B cell (primary cell): ENCODE data around the gene TNFAIP8L3. TPM values are rescaled to one million over a fixed set of nuclear protein-coding genes. Genes with fewer than 3 reads are reported as not detected.
A peak's percentile ranks its signal among the peaks of the same experiment; 100 is the strongest.

Source experiments
- ATAC-seq: fragments of 200-7000 bp; cut with Tn5 transposase; one replicate; pipeline ENCODE4 v1.10.0; 2021; ENCODE audit warnings: low read depth, mild to moderate bottlenecking, moderate number of reproducible peaks, moderate library complexity
- CTCF ChIA-PET: fragments of 350-600 bp; sonication (Branson Sonifier 250); formaldehyde crosslinking; loops from one replicate; lab custom pipeline; 2021; ENCODE audit warnings: antibody characterized with exemption, inconsistent platforms; lab: Charles Lee
- POLR2A ChIA-PET: fragments of 350-600 bp; sonication (Branson Sonifier 250); formaldehyde crosslinking; loops from one replicate; lab custom pipeline; 2021; ENCODE audit warnings: antibody characterized with exemption; lab: Charles Lee
- DNase-seq: peaks from one replicate; pipeline ENCODE4 v3.0.0; 2013
- H2AFZ ChIP-seq: 2 replicates; pipeline ENCODE4 v1.6.1; 2012; ENCODE audit warnings: mild to moderate bottlenecking, low read depth, low read length; ENCODE audit not compliant: insufficient read depth, poor library complexity, severe bottlenecking
- H3K27ac ChIP-seq, 2 donors: 1 replicate in 1 of 2; 2 replicates in 1 of 2; pipeline ENCODE4 v1.5.1; 2012 to 2013; ENCODE audit warnings: low read length in 2 of 2, mild to moderate bottlenecking in 2 of 2, moderate library complexity in 1 of 2
- H3K27me3 ChIP-seq, 4 experiments: fragments of 200-600 bp in 1 of 4; sonication (generic) in 1 of 4; replicated peaks in 1 of 4; 1 replicate in 2 of 4; 2 replicates in 2 of 4; pipeline versions ENCODE4 v1.6.1 to v1.7.0; 2013 to 2016; ENCODE audit warnings: low read length in 3 of 4, mild to moderate bottlenecking in 2 of 4, mixed read lengths in 1 of 4, moderate library complexity in 1 of 4; ENCODE audit not compliant: insufficient read depth in 4 of 4, control insufficient read depth in 3 of 4; ENCODE audit errors: control extremely low read depth in 1 of 4
- H3K36me3 ChIP-seq, 2 experiments: replicated peaks in 1 of 2; 1 replicate in 1 of 2; 2 replicates in 1 of 2; pipeline versions ENCODE4 v1.6.1 to v1.7.1; 2013; ENCODE audit warnings: low read length in 1 of 2; ENCODE audit not compliant: insufficient read depth in 2 of 2, control insufficient read depth in 1 of 2; ENCODE audit errors: control extremely low read depth in 1 of 2, extremely low read depth in 1 of 2
- H3K4me1 ChIP-seq, 2 donors: fragments of 200-600 bp in 1 of 2; sonication (generic) in 1 of 2; 1 replicate in 1 of 2; 2 replicates in 1 of 2; pipeline versions ENCODE4 v1.5.1 to v1.6.1; 2013 to 2017; ENCODE audit warnings: low read length in 2 of 2; ENCODE audit not compliant: control insufficient read depth in 2 of 2, insufficient read depth in 2 of 2
- H3K4me2 ChIP-seq: replicated peaks from 2 replicates; pipeline ENCODE3; 2012; ENCODE audit warnings: mild to moderate bottlenecking, low read depth, low read length; ENCODE audit not compliant: poor library complexity, severe bottlenecking
- H3K4me3 ChIP-seq, 5 experiments: fragments of 200-600 bp in 1 of 5; sonication (generic) in 1 of 5; 1 replicate in 3 of 5; 2 replicates in 2 of 5; pipeline versions ENCODE4 v1.5.1 to v1.7.0; 2011 to 2016; ENCODE audit warnings: low read length in 4 of 5, mild to moderate bottlenecking in 4 of 5, low read depth in 2 of 5, control low read depth in 1 of 5, moderate library complexity in 1 of 5; ENCODE audit not compliant: insufficient read depth in 1 of 5; ENCODE audit errors: control extremely low read depth in 1 of 5, extremely low read depth in 1 of 5
- H3K79me2 ChIP-seq: fragments of 200-600 bp; sonication (generic); one replicate; pipeline ENCODE4 v1.6.0; 2016; ENCODE audit warnings: low read length; ENCODE audit not compliant: control insufficient read depth, insufficient read depth
- H3K9ac ChIP-seq: fragments of 200-600 bp; sonication (generic); 2 replicates; pipeline ENCODE4 v1.6.1; 2017; ENCODE audit warnings: mild to moderate bottlenecking, low read length, moderate library complexity
- H3K9me3 ChIP-seq, 3 donors: one replicate each; pipeline versions ENCODE4 v1.6.1 to v1.7.1; 2013; ENCODE audit warnings: low read length in 2 of 3; ENCODE audit not compliant: control insufficient read depth in 2 of 3, insufficient read depth in 1 of 3; ENCODE audit errors: control extremely low read depth in 1 of 3
- H4K20me1 ChIP-seq: 2 replicates; pipeline ENCODE4 v1.6.0; 2012; ENCODE audit warnings: mild to moderate bottlenecking, low read length; ENCODE audit not compliant: insufficient read depth, control insufficient read depth, poor library complexity, severe bottlenecking
- H3K27ac Mint-ChIP-seq: one replicate; pipeline ENCODE4 v1.8.0; 2021; ENCODE audit warnings: mixed read lengths
- H3K27me3 Mint-ChIP-seq: one replicate; pipeline ENCODE4 v1.8.0; 2021; ENCODE audit warnings: mixed read lengths
- H3K4me1 Mint-ChIP-seq: one replicate; pipeline ENCODE4 v1.8.0; 2021; ENCODE audit warnings: mixed read lengths
- H3K4me3 Mint-ChIP-seq: one replicate; pipeline ENCODE4 v1.8.0; 2021; ENCODE audit warnings: mixed read lengths
- H3K9me3 Mint-ChIP-seq: one replicate; pipeline ENCODE4 v1.8.0; 2022; ENCODE audit warnings: mixed read lengths; ENCODE audit not compliant: insufficient read depth
- EZH2 ChIP-seq: IDR thresholded peaks from 2 replicates; pipeline ENCODE4 v1.6.1; 2012; ENCODE audit warnings: borderline replicate concordance, low read depth, mild to moderate bottlenecking, moderate library complexity, low read length; ENCODE audit not compliant: insufficient read depth, poor library complexity, severe bottlenecking
- WGBS: methylation state at CpG from one replicate; pipeline ENCODE4 v1.1.5; 2013; ENCODE audit warnings: missing lambda C conversion rate; ENCODE audit not compliant: insufficient coverage; 5-methylcytosine and 5-hydroxymethylcytosine counted together
- intact Hi-C: fragments of 100-400 bp; cut with micrococcal nuclease; formaldehyde crosslinking; loops from one replicate; pipeline ENCODE4 v1.10.0; 2022
- polyA plus RNA-seq: library from polyadenylated mRNA; depleted of rRNA; stranded (reverse); fragments of >200 nt; gene quantifications from 2 replicates; pipeline ENCODE4 v1.2.3, GENCODE V29; 2012
- total RNA-seq, 2 donors: library from RNA; stranded (reverse); fragments of 120-200 nt in 1 of 2; gene quantifications; 1 replicate in 1 of 2; 2 replicates in 1 of 2; pipeline versions ENCODE4 v1.2.3 to v1.2.4, GENCODE V29; 2013 to 2022
- TF ChIP-seq, protein P1 (sequence below): fragments of 200-600 bp; IDR thresholded peaks from one replicate; pipeline ENCODE4 v1.8.0; 2022; ENCODE audit warnings: antibody characterized with exemption, mild to moderate bottlenecking

Gene TNFAIP8L3
- total and polyA plus RNA-seq, 2 donors (not counting 1 experiment from before 2014, with no cell fraction given) = not detected

DNA sequence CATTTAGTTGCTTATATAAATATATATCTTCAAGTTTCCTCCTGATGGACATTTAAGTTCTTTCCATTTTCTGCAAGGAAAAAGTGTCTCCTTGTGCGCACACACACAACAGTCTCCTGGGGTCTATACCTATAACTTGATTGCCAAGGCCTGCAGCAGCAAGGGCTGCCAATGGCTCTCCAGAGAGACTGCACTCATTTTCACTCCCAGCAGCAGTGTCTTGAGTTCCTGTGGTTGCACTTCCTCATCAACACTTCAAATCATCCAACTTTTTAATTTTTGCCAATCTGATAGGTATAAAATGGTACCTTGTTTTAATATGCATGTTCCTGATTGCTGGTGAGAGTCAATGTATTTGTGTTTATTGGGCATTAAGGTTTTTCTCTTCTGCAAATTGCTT is 23.1 kb downstream of the TNFAIP8L3 start:
- Histone ChIP-seq H3K27me3 (no peaks in the 10 kb centered on the region), H3K9ac (no peak overlapping the region), H3K27ac (no peak overlapping the region), H3K4me1 (no peaks in the 10 kb centered on the region), H3K79me2 (no peaks in the 10 kb centered on the region), H3K9me3 (no peaks in the 10 kb centered on the region), H3K4me2 (no peak overlapping the region), H3K36me3 (no peaks in the 10 kb centered on the region), H4K20me1 (no peaks in the 10 kb centered on the region), H2AFZ (peak overlapping the region; percentile 6), H3K4me3 (no peak overlapping the region)
- CTCF ChIA-PET = no interaction called here
- Mint-ChIP-seq H3K4me3 (no peak overlapping the region), H3K27ac (no peak overlapping the region), H3K27me3 (peaks cover 2% of the 10 kb centered on the region), H3K9me3 (no peaks in the 10 kb centered on the region), H3K4me1 (peaks cover 7% of the 10 kb centered on the region)
- POLR2A ChIA-PET = no interaction called here
- TF ChIP-seq EZH2 = no peak
- TF ChIP-seq, protein P1, sequence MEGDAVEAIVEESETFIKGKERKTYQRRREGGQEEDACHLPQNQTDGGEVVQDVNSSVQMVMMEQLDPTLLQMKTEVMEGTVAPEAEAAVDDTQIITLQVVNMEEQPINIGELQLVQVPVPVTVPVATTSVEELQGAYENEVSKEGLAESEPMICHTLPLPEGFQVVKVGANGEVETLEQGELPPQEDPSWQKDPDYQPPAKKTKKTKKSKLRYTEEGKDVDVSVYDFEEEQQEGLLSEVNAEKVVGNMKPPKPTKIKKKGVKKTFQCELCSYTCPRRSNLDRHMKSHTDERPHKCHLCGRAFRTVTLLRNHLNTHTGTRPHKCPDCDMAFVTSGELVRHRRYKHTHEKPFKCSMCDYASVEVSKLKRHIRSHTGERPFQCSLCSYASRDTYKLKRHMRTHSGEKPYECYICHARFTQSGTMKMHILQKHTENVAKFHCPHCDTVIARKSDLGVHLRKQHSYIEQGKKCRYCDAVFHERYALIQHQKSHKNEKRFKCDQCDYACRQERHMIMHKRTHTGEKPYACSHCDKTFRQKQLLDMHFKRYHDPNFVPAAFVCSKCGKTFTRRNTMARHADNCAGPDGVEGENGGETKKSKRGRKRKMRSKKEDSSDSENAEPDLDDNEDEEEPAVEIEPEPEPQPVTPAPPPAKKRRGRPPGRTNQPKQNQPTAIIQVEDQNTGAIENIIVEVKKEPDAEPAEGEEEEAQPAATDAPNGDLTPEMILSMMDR = no peak
- DNase-seq (no peak), ATAC-seq (no peak)
- intact Hi-C loops = no loop called here
- 83% methylated on average over 1 of the region's 1 CpG for WGBS

DNA sequence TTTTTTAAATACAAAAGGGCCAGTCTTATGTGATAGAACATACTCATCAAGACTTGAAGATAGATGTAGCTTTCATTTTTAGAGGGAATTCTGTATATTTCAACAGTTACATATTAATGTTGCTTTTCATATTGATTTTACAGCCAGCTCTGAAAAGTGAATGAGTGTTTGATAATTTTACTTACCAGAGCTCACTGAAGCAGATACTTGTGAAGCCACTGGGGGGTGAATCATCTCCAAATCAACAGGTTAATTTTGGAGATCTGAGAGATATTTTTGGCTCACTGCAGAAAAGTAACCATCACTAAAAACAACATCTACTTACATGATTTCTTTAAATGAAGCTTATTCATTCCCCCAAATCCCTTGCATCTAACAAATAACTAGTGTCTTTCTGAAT is 24.7 kb downstream of the TNFAIP8L3 start:
- no peak overlapping the region for H3K27ac Mint-ChIP-seq
- Histone ChIP-seq H3K27ac (no peak overlapping the region), H3K4me3 (no peak overlapping the region), H4K20me1 (no peaks in the 10 kb centered on the region), H3K4me1 (no peaks in the 10 kb centered on the region), H3K27me3 (no peaks in the 10 kb centered on the region), H3K9ac (no peak overlapping the region), H3K9me3 (no peaks in the 10 kb centered on the region), H2AFZ (no peak overlapping the region), H3K4me2 (no peak overlapping the region), H3K36me3 (no peaks in the 10 kb centered on the region), H3K79me2 (no peaks in the 10 kb centered on the region)
- TF ChIP-seq, protein P1 = no peak
- no peak for TF ChIP-seq EZH2
- ChIA-PET CTCF (interaction anchor here (0.8 kb wide), 1 partner anchor 10 kb away, joined by 3 read pairs; no protein-coding TSS in a partner anchor), POLR2A (no interaction called here)
- H3K9me3 Mint-ChIP-seq = no peaks in the 10 kb centered on the region
- no peak overlapping the region for H3K4me3 Mint-ChIP-seq
- peaks cover 14% of the 10 kb centered on the region for H3K27me3 Mint-ChIP-seq
- DNase-seq (no peak), ATAC-seq (no peak)
- intact Hi-C loops = no loop called here
- peaks cover 7% of the 10 kb centered on the region for H3K4me1 Mint-ChIP-seq
